DMS53 treated with DMSO at 0.1 percent for 48 hours (cell line): ENCODE results near the gene DPEP2.
A peak's percentile ranks its signal among the peaks of the same experiment; 100 is the strongest.
"Not testable (repeated sequence)": the region's sequence is repeated elsewhere in the genome, so short reads cannot be mapped to it uniquely, and the experiment has no call there.

Source experiments
- DNase-seq: peaks from one replicate; lab custom pipeline; 2025; ENCODE audit not compliant: unreplicated experiment; lab: John Stamatoyannopoulos, UW

DPEP2 gene

DNA sequence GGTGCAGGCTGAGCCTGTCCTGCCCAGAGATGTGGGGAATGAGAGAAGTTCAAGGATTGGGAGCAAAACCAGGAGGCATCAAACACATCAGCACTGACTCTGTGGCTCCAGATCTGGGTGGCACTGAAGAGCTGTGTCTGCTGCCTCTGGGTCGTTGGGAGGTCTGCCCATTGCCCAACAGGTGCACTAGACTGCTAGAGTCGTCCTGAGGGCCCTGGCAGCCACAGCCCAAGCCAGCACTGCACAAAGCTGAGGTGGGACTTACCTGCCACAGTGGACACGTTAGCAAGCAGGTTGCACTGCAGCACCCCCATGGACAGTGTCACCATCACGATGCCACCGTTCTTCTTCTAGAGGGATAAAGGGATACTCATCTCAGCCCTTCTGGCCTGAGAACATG is 22.3 kb downstream of the DPEP2 start:
- no peak for DNase-seq

- no peak for DNase-seq
Measured at GRCh38 chr16:67976205-67976604, 23.1 kb downstream of the DPEP2 start.

GRCh38 chr16:67975321-67976105 is 23.8 kb downstream of the DPEP2 start:
- DNase-seq: no peak

- not testable (repeated sequence) for DNase-seq
Measured at GRCh38 chr16:67972285-67972684, 27.0 kb downstream of the DPEP2 start.

DNA sequence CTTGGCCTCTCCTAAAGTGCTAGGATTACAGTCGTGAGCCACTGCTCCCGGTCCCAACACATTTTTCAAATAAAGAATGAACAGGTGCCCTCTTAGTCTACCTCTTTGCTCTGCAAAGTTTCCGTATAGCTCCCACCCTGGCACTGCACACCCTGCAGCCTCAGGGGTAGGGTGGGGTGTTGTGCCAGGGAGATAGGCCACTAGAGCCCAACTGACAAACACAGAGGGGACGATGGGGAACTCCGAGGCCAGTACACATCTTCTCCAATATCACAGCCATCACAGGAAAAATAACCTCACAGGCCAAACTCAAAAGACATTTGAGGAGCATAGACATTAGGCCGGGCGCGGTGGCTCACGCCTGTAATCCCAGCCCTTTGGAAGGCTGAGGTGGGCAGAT is 28.2 kb downstream of the DPEP2 start:
- DNase-seq: no peak

- DNase-seq: no peak
Measured at GRCh38 chr16:67969254-67970039, 29.8 kb downstream of the DPEP2 start.

GRCh38 chr16:67968400-67969253 is 30.7 kb downstream of the DPEP2 start, which contains the start of gene SLC12A4:
Gene SLC12A4 (minus strand): TSS chr16:67968637. CDS start chr16:67968553, 84 bp downstream.
- DNase-seq: peak; percentile 25

DNA sequence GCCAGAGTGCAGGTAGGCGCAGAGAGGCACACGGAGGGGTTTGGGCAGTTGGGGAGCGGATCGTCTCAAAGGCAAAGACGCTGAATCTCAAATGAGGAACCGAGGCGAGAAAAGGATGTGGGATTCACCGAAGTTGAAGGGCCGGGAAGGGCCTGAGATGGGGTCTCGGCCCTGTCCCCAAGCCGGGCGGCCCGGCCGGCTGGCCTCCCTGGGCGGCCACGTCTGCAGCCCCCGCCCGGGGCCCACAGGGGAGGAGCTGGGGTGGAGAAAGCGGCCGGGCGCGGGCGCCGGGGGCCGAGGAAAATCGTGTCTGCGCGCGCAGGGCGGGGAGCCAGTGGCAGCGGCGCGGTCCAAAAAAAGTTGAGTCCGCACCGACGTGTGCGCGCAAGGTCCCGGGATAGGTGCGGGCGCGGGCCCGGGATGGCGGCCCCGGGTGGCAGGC is 31.3 kb downstream of the DPEP2 start:
- no peak for DNase-seq

- DNase-seq: no peak
Measured at GRCh38 chr16:67967183-67967957, 31.9 kb downstream of the DPEP2 start.

- no peak for DNase-seq
Measured at GRCh38 chr16:67966549-67967182, 32.6 kb downstream of the DPEP2 start.

- no peak for DNase-seq
Measured at GRCh38 chr16:67965668-67966548, 33.4 kb downstream of the DPEP2 start.

GRCh38 chr16:67964477-67965131 is 34.7 kb downstream of the DPEP2 start:
- DNase-seq: no peak

DNA sequence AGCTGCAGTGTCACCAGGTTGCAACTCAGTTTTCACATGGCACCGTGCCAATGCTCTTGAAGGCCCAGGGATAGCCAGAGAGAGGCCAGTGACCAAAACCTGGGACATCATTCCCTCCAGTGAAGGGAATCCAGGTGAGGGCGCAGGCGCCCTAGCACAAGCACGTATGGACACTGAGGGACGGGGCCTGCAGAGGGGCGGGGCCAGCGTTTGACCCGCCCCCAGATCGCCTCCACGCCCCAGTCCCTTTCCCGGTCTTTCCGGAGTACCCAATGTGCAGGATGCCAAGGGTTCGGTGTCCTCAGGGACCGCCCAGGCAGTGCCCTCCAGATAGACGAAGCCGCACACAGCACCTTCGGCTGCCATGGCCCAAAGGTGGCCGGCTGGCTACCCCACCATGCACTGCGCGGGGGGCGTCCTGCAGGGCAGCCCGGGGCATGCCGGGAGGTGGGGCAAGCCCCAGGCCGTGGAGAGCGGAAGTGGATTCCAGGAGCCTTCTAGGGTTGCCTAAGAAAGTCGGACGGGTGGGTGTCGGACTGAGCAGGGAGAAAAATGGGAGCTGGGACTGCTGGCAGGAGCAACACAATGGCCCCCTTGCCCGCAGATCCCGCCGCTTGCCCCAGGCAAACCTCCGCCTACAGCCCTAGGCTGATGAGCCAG is 35.5 kb downstream of the DPEP2 start:
- DNase-seq: no peak

DNA sequence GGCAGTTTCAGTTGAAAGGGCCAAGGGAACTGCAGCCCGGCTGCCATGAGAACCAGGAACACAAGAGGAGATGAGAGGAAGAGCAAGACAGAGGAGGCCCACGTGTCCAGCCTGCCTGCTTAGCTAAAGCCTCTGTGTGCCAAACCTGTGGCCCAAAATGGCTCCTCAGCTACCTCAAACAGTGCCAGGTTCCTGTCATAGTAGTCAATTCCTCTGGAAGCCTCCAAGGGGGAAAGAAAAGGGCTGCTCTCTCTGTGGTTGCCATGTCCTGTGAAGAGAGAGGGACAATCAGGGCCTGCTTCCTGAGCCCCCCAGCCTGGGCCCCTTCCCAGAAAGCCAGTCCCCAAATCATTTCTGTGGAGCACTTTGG is 36.0 kb downstream of the DPEP2 start:
- DNase-seq: no peak

GRCh38 chr16:67962135-67962534 is 37.1 kb downstream of the DPEP2 start:
- DNase-seq: no peak

- peak; percentile 84 for DNase-seq
Measured at GRCh38 chr16:67961551-67961957, 37.7 kb downstream of the DPEP2 start.

DNA sequence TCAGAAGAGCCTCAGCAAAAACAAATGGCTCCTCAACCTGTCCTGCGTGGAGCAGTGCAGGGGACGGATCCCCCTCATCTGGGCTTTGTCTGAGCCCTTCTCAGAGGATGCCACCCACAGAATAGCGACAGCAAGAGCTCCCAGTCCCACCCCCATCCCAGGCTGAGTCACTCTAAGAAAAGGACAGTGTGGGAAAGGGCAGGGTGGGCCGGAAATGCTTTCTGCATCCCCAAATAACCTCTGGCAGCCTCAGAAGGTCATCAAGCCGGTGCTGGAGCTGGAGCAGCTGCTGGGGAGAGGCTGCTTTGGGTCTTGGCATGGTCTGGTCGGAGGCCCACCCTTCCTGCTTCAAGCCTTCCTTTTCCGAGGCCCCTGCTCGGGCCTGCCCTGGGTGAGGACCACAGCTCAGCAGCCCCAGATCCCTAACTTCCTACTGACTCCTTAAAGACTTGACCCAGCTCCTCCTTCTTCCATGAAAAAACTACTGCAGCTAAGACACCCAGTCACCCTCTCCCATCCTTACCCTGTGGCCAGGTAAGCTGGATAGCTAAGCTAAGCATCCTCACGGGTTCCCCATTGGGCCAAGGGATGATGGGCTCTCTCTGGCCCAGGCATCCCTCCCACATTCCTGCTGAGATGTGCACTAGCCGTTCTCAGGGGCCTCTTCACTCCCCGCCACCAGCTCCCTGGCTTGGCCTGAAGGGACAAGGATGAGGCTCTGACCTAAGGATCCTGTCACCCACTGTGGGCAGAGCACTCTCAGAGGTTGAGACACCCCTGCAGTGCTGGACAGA is 39.6 kb downstream of the DPEP2 start:
- no peak for DNase-seq
